SK-N-SH (cell line): ENCODE data around the gene SFSWAP. TPM values are rescaled to one million over a fixed set of nuclear protein-coding genes. Genes with fewer than 3 reads are reported as not detected.
A peak's percentile ranks its signal among the peaks of the same experiment; 100 is the strongest.

ENCODE experiments used
- CTCF ChIA-PET: fragments of 300-600, 350-600 bp; formaldehyde crosslinking; extraction: SDS; loops from one replicate; lab custom pipeline; 2021; lab: Yijun Ruan, JAX
- POLR2A ChIA-PET: fragments of 350-600 bp; sonication (Branson Sonifier 250); formaldehyde crosslinking; extraction: SDS; loops from one replicate; lab custom pipeline; 2020; ENCODE audit warnings: antibody characterized with exemption, inconsistent platforms; lab: Yijun Ruan, JAX
- DNase-seq: peaks from one replicate; pipeline ENCODE4 v3.0.0; 2012
- H2AFZ ChIP-seq: fragments of 200-600 bp; sonication (generic); 2 replicates; pipeline ENCODE4 v1.8.1; 2016; ENCODE audit warnings: antibody characterized with exemption, mild to moderate bottlenecking, low read depth
- H3F3A ChIP-seq: fragments of 200-600 bp; sonication (generic); replicated peaks from 2 replicates; pipeline ENCODE3; 2016; ENCODE audit warnings: antibody characterized with exemption, mild to moderate bottlenecking; ENCODE audit not compliant: insufficient read depth
- H3K27ac ChIP-seq, 2 experiments: fragments of 200-500 bp in 1 of 2; fragments of 200-600 bp in 1 of 2; sonication (Bioruptor generic) in 1 of 2; sonication (generic), shearing (Covaris generic) in 1 of 2; 2 replicates each; pipeline versions ENCODE4 v1.5.1 to v1.6.1; 2014 to 2016; ENCODE audit warnings: low read depth in 2 of 2, inconsistent platforms in 1 of 2, low read length in 1 of 2, mild to moderate bottlenecking in 1 of 2, mixed read lengths in 1 of 2
- H3K27me3 ChIP-seq: fragments of 200-600 bp; sonication (generic), shearing (Covaris generic); 2 replicates; pipeline ENCODE4 v1.6.1; 2016; ENCODE audit warnings: mixed run types; ENCODE audit not compliant: insufficient read depth
- H3K36me3 ChIP-seq, 2 experiments: fragments of 200-500 bp in 1 of 2; fragments of 200-600 bp in 1 of 2; sonication (Bioruptor generic) in 1 of 2; sonication (generic) in 1 of 2; replicated peaks in 1 of 2; 2 replicates each; pipeline versions ENCODE3 to v1.5.1; 2014 to 2016; ENCODE audit warnings: low read length in 1 of 2, mild to moderate bottlenecking in 1 of 2; ENCODE audit not compliant: insufficient read depth in 2 of 2, control insufficient read depth in 1 of 2
- H3K4me1 ChIP-seq, 2 experiments: fragments of 200-500 bp in 1 of 2; fragments of 200-600 bp in 1 of 2; sonication (Bioruptor generic) in 1 of 2; sonication (generic), shearing (Covaris generic) in 1 of 2; 2 replicates each; pipeline versions ENCODE4 v1.5.1 to v1.6.1; 2014 to 2016; ENCODE audit warnings: low read depth in 1 of 2, low read length in 1 of 2, mixed run types in 1 of 2; ENCODE audit not compliant: insufficient read depth in 2 of 2, control insufficient read depth in 1 of 2
- H3K4me2 ChIP-seq: fragments of 200-600 bp; sonication (generic), shearing (Covaris generic); 2 replicates; pipeline ENCODE4 v1.6.1; 2017; ENCODE audit warnings: mixed run types
- H3K4me3 ChIP-seq, 2 experiments: fragments of 200-500 bp in 1 of 2; fragments of 200-600 bp in 1 of 2; sonication (Bioruptor generic) in 1 of 2; sonication (generic), shearing (Covaris generic) in 1 of 2; 2 replicates each; pipeline versions ENCODE4 v1.5.1 to v1.8.1; 2014 to 2016; ENCODE audit warnings: low read depth in 2 of 2, inconsistent platforms in 1 of 2, low read length in 1 of 2, mild to moderate bottlenecking in 1 of 2, mixed read lengths in 1 of 2, moderate library complexity in 1 of 2
- H3K79me2 ChIP-seq: fragments of 200-600 bp; sonication (generic); 2 replicates; pipeline ENCODE4 v1.8.1; 2017; ENCODE audit warnings: mild to moderate bottlenecking; ENCODE audit not compliant: insufficient read depth
- H3K9ac ChIP-seq: fragments of 200-600 bp; sonication (generic); 2 replicates; pipeline ENCODE4 v1.6.1; 2017; ENCODE audit warnings: mixed run types
- H3K9me2 ChIP-seq: fragments of 200-600 bp; sonication (generic); 2 replicates; pipeline ENCODE4 v1.6.1; 2017; ENCODE audit warnings: mixed run types
- H3K9me3 ChIP-seq: fragments of 200-600 bp; sonication (generic); 2 replicates; pipeline ENCODE4 v1.6.1; 2017; ENCODE audit warnings: mixed run types, mild to moderate bottlenecking, moderate library complexity
- H4K20me1 ChIP-seq: fragments of 200-600 bp; sonication (generic); 2 replicates; pipeline ENCODE4 v1.6.1; 2017; ENCODE audit warnings: mild to moderate bottlenecking, mixed run types; ENCODE audit not compliant: insufficient read depth
- CHD2 ChIP-seq: fragments of 150-350 bp; IDR thresholded peaks from 2 replicates; pipeline ENCODE4 v1.6.1; 2018; ENCODE audit warnings: low read length; ENCODE audit not compliant: partially characterized antibody
- EP300 ChIP-seq, 2 experiments: IDR thresholded peaks; 2 replicates each; pipeline versions ENCODE4 v1.4.0 to v1.6.1; 2012; ENCODE audit warnings: borderline replicate concordance in 1 of 2, low read depth in 1 of 2, low read length in 1 of 2
- EZH2phosphoT487 ChIP-seq: fragments of 200-600 bp; sonication (generic); IDR thresholded peaks from 2 replicates; pipeline ENCODE4 v1.6.1; 2017; ENCODE audit warnings: low read depth, mixed run types, mild to moderate bottlenecking, antibody characterized with exemption, moderate library complexity, borderline replicate concordance
- FOSL2 ChIP-seq: IDR thresholded peaks from 2 replicates; pipeline ENCODE4 v1.4.0; 2012; ENCODE audit warnings: low read depth, mild to moderate bottlenecking, moderate library complexity, borderline replicate concordance
- FOXM1 ChIP-seq: IDR thresholded peaks from 2 replicates; pipeline ENCODE4 v1.4.0; 2012; ENCODE audit warnings: low read depth, mild to moderate bottlenecking
- GATA2 ChIP-seq: sonication (generic); formaldehyde crosslinking; IDR thresholded peaks from 2 replicates; pipeline ENCODE4 v1.5.0; 2020; ENCODE audit warnings: mild to moderate bottlenecking, missing genetic modification reagents
- JUND ChIP-seq: IDR thresholded peaks from 2 replicates; pipeline ENCODE4 v1.4.0; 2012
- MEF2A ChIP-seq: IDR thresholded peaks from 2 replicates; pipeline ENCODE4 v1.4.0; 2012; ENCODE audit warnings: low read depth, borderline replicate concordance
- MXI1 ChIP-seq: IDR thresholded peaks from 2 replicates; pipeline ENCODE4 v1.6.1; 2012; ENCODE audit warnings: mild to moderate bottlenecking, low read depth, low read length, improper control_type of control experiment
- NFIC ChIP-seq: IDR thresholded peaks from 2 replicates; pipeline ENCODE4 v1.4.0; 2012; ENCODE audit warnings: borderline replicate concordance
- SIN3A ChIP-seq: IDR thresholded peaks from 2 replicates; pipeline ENCODE4 v1.6.1; 2012; ENCODE audit warnings: low read depth, mild to moderate bottlenecking, low read length, moderate library complexity, borderline replicate concordance
- SMC3 ChIP-seq: IDR thresholded peaks from 2 replicates; pipeline ENCODE4 v1.6.1; 2012; ENCODE audit warnings: low read depth, low read length, improper control_type of control experiment
- TAF1 ChIP-seq: IDR thresholded peaks from 2 replicates; pipeline ENCODE4 v1.6.1; 2012; ENCODE audit warnings: low read depth, mild to moderate bottlenecking, low read length, moderate library complexity, borderline replicate concordance
- WGBS: methylation state at CpG from one replicate; pipeline ENCODE4 v1.1.6; 2017; ENCODE audit warnings: low lambda C conversion rate; 5-methylcytosine and 5-hydroxymethylcytosine counted together
- polyA plus RNA-seq, 3 experiments: library from polyadenylated mRNA; depleted of rRNA; stranded (reverse); fragments of >200 nt; gene quantifications; 2 replicates each; pipeline ENCODE4 v1.2.3, GENCODE V29; 2012
- TF ChIP-seq, protein P1 (sequence below): fragments of 150-350 bp; IDR thresholded peaks from 2 replicates; pipeline ENCODE4 v1.6.1; 2017; ENCODE audit warnings: antibody characterized with exemption, low read length, low read depth, borderline replicate concordance
- TF ChIP-seq, protein P2 (sequence below): IDR thresholded peaks from 2 replicates; pipeline ENCODE4 v1.4.0; 2012; ENCODE audit warnings: low read depth, borderline replicate concordance
- TF ChIP-seq, protein P3 (sequence below): IDR thresholded peaks from 2 replicates; pipeline ENCODE4 v1.4.0; 2012; ENCODE audit warnings: low read depth

Gene SFSWAP
- polyA plus RNA-seq, 1 of the 3 experiments (the other 2 are of a cell fraction): 27.9 TPM

DNA sequence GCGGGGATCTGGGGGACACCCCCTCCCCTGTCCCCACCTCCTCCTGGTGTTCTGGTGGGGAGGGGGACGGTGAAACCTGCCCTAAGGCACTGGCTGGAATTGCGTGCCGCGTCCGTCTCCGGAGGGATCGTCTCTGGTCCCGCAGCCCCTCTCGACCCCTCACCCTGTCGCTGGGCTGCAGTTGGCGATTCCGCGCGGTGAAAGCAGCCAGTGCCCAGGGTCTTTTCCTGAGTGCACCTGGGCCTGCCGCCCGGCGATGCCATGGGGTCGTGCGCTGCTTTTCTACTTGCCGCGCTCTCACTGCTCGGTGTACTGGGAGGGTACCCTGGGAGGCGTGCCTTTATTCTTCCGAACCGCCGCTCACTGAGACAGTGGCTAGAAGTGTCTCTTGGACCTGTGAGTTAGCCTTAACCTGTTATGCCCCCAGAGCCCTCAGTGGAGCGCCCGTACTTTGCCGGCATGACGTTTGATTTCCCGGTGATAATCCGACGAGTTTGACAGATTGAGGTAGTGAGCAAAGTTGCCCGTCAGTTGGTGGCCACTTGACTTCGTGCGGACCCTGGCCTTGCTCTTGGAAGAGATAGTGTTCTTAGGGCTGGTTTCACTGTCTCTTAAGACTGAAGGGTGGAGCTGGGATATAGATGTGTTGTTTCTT, 788 bp downstream of the SFSWAP start:
- Histone ChIP-seq H3K36me3 (peaks cover 35 to 37% of the 10 kb centered on the region in 2 experiments), H3K79me2 (peaks cover 48% of the 10 kb centered on the region), H4K20me1 (peaks cover 5% of the 10 kb centered on the region; the same call in 1 of the 2 replicates), H3K4me2 (peak overlapping the region; percentile 96), H3K9me2 (no peaks in the 10 kb centered on the region), H3K9ac (peak overlapping the region; percentile 95), H3K27me3 (no peaks in the 10 kb centered on the region), H2AFZ (no peak overlapping the region), H3K4me1 (peaks cover 5 to 20% of the 10 kb centered on the region in 2 experiments; a peak in 3 of 4 replicates), H3K27ac (peak overlapping the region in 1 of 2 experiments; percentile 88; a peak in 2 of 4 replicates), H3K4me3 (peak overlapping the region; percentile 95 to 100), H3K9me3 (no peaks in the 10 kb centered on the region), H3F3A (no peaks in the 10 kb centered on the region)
- TF ChIP-seq FOSL2 (no peak), MEF2A (no peak), FOXM1 (no peak), MXI1 (no peak)
- TF ChIP-seq, protein P1, sequence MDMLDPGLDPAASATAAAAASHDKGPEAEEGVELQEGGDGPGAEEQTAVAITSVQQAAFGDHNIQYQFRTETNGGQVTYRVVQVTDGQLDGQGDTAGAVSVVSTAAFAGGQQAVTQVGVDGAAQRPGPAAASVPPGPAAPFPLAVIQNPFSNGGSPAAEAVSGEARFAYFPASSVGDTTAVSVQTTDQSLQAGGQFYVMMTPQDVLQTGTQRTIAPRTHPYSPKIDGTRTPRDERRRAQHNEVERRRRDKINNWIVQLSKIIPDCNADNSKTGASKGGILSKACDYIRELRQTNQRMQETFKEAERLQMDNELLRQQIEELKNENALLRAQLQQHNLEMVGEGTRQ: no peak
- ChIA-PET POLR2A (interaction anchor here (1.1 to 1.2 kb wide), 2 partner anchors 17 to 71 kb away, joined by 3 to 4 read pairs; no protein-coding TSS in a partner anchor), CTCF (interaction anchor here (1.2 to 1.3 kb wide), 2 partner anchors 13 to 106 kb away, joined by 3 read pairs; no protein-coding TSS in a partner anchor)
- no peak for DNase-seq
- WGBS: 3% methylated on average over 26 of the region's 37 CpGs

DNA sequence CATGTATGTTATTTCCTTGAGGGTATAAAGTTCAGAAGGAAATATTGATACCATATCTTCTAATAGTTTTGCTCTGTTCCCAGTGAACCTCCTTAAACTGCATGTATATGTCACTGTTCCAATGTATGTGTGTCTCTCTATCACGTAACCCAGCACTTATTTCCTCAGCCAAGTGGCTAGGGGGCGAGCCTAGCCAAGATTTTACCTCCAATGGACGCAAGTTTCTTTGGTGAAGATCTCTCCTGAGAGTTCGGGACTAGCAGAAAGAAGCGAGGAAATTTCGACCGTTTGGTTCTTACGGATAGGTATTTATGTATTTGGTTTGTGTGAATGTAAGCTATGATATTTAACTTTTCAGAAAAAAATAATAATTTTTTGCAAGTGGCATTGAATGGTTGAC, 2.5 kb downstream of the SFSWAP start:
- Histone ChIP-seq H3K79me2 (peaks cover 55% of the 10 kb centered on the region), H3K9me3 (no peaks in the 10 kb centered on the region), H3K36me3 (peaks cover 51 to 52% of the 10 kb centered on the region in 2 experiments), H3F3A (no peaks in the 10 kb centered on the region), H2AFZ (no peak overlapping the region), H3K9ac (no peak overlapping the region), H3K4me2 (peak overlapping the region; percentile 96; the same call in 1 of the 2 replicates), H3K4me1 (peaks cover 5 to 20% of the 10 kb centered on the region in 2 experiments; a peak in 3 of 4 replicates), H3K4me3 (no peak overlapping the region), H4K20me1 (peaks cover 5% of the 10 kb centered on the region; the same call in 1 of the 2 replicates), H3K27ac (no peak overlapping the region), H3K27me3 (no peaks in the 10 kb centered on the region), H3K9me2 (no peaks in the 10 kb centered on the region)
- ChIA-PET CTCF (interaction anchor here (1.2 kb wide), 1 partner anchor 12 kb away, joined by 3 read pairs; no protein-coding TSS in a partner anchor), POLR2A (no interaction called here)
- 95% methylated on average over 8 of the region's 8 CpGs for WGBS
- DNase-seq: no peak
- TF ChIP-seq SMC3 (no peak), SIN3A (no peak), CHD2 (no peak), EZH2phosphoT487 (no peak), GATA2 (CRISPR knock-in tag) (no peak), FOSL2 (no peak), TAF1 (no peak), NFIC (no peak), EP300 (IDR thresholded peaks at IDR 0.05; ENCODE audit: borderline replicate concordance in 1 of 2, low read depth in 1 of 2, low read length in 1 of 2) (no peak), JUND (no peak)
- TF ChIP-seq, protein P1: no peak
- TF ChIP-seq, protein P2, sequence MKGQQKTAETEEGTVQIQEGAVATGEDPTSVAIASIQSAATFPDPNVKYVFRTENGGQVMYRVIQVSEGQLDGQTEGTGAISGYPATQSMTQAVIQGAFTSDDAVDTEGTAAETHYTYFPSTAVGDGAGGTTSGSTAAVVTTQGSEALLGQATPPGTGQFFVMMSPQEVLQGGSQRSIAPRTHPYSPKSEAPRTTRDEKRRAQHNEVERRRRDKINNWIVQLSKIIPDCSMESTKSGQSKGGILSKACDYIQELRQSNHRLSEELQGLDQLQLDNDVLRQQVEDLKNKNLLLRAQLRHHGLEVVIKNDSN: no peak
- TF ChIP-seq, protein P3, sequence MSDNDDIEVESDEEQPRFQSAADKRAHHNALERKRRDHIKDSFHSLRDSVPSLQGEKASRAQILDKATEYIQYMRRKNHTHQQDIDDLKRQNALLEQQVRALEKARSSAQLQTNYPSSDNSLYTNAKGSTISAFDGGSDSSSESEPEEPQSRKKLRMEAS: no peak
